SK-N-SH treated with all-trans-retinoic acid at 6 μM for 48 hours (cell line): ENCODE results near the gene HPS1.

Source experiments
- ATAC-seq: fragments of 200-7000 bp; cut with Tn5 transposase; 3 replicates; pipeline ENCODE4 v1.9.1; 2020; ENCODE audit warnings: mild to moderate bottlenecking, moderate library complexity
- ARNTL ChIP-seq: fragments of 450-650 bp; formaldehyde crosslinking; IDR thresholded peaks from 2 replicates; pipeline ENCODE4 v1.5.0; 2020; ENCODE audit warnings: low read depth, mild to moderate bottlenecking, moderate library complexity, borderline replicate concordance
- BACH2 ChIP-seq: fragments of 250-450 bp; sonication (Bioruptor Pico); IDR thresholded peaks from 2 replicates; pipeline ENCODE4 v1.9.0; 2021; ENCODE audit warnings: mild to moderate bottlenecking, borderline replicate concordance
- CSDC2 ChIP-seq: fragments of 250-450 bp; sonication (Bioruptor Pico); IDR thresholded peaks from 2 replicates; pipeline ENCODE4 v1.5.0; 2020; ENCODE audit warnings: mild to moderate bottlenecking, moderate library complexity
- CSRNP3 ChIP-seq: fragments of 250-450 bp; sonication (Bioruptor Pico); IDR thresholded peaks from 2 replicates; pipeline ENCODE4 v1.5.1; 2021; ENCODE audit warnings: mild to moderate bottlenecking, moderate library complexity
- ESRRG ChIP-seq: fragments of 250-450 bp; sonication (Bioruptor Pico); IDR thresholded peaks from 2 replicates; pipeline ENCODE4 v1.6.1; 2021; ENCODE audit warnings: mild to moderate bottlenecking
- GLIS3 ChIP-seq: fragments of 250-450 bp; sonication (Bioruptor Pico); IDR thresholded peaks from 2 replicates; pipeline ENCODE4 v1.5.0; 2020; ENCODE audit warnings: mild to moderate bottlenecking, moderate library complexity
- ISL1 ChIP-seq: fragments of 250-450 bp; sonication (Bioruptor Pico); IDR thresholded peaks from 2 replicates; pipeline ENCODE4 v2.1.2; 2022; ENCODE audit warnings: mild to moderate bottlenecking, moderate library complexity
- OSR1 ChIP-seq: fragments of 250-450 bp; sonication (Bioruptor Pico); IDR thresholded peaks from 2 replicates; pipeline ENCODE4 v1.8.0; 2022; ENCODE audit warnings: moderate library complexity, mild to moderate bottlenecking, inconsistent platforms
- POU6F1 ChIP-seq: fragments of 250-450 bp; sonication (Bioruptor Pico); IDR thresholded peaks from 2 replicates; pipeline ENCODE4 v1.8.0; 2021; ENCODE audit warnings: low read depth, mild to moderate bottlenecking, moderate library complexity, borderline replicate concordance
- PPARA ChIP-seq: fragments of 250-450 bp; sonication (Bioruptor Pico); IDR thresholded peaks from 2 replicates; pipeline ENCODE4 v1.5.0; 2020; ENCODE audit warnings: mild to moderate bottlenecking, borderline replicate concordance
- RARB ChIP-seq: fragments of 250-450 bp; sonication (Bioruptor Pico); IDR thresholded peaks from 2 replicates; pipeline ENCODE4 v1.8.0; 2021; ENCODE audit warnings: mild to moderate bottlenecking, moderate library complexity
- TCF4 ChIP-seq: fragments of 250-450 bp; sonication (Bioruptor Pico); IDR thresholded peaks from 2 replicates; pipeline ENCODE4 v1.8.0; 2021; ENCODE audit warnings: mild to moderate bottlenecking, moderate library complexity, borderline replicate concordance
- TOX ChIP-seq: fragments of 250-450 bp; sonication (Bioruptor Pico); IDR thresholded peaks from 2 replicates; pipeline ENCODE4 v1.8.0; 2021; ENCODE audit warnings: mild to moderate bottlenecking, moderate library complexity, borderline replicate concordance
- ZC3H10 ChIP-seq: fragments of 250-450 bp; sonication (Bioruptor Pico); IDR thresholded peaks from 2 replicates; pipeline ENCODE4 v1.5.1; 2021; ENCODE audit warnings: mild to moderate bottlenecking, moderate library complexity
- ZFP3 ChIP-seq: fragments of 250-450 bp; sonication (Bioruptor Pico); IDR thresholded peaks from 2 replicates; pipeline ENCODE4 v1.5.0; 2020; ENCODE audit warnings: mild to moderate bottlenecking, moderate library complexity
- ZFP30 ChIP-seq: fragments of 450-650 bp; formaldehyde crosslinking; IDR thresholded peaks from 2 replicates; pipeline ENCODE4 v1.5.0; 2022; ENCODE audit warnings: mild to moderate bottlenecking, moderate library complexity
- ZNF565 ChIP-seq: fragments of 450-650 bp; formaldehyde crosslinking; conservative IDR thresholded peaks from 2 replicates; pipeline ENCODE4 v1.5.0; 2020; ENCODE audit warnings: low read depth, mild to moderate bottlenecking, moderate library complexity
- ZNF70 ChIP-seq: fragments of 450-650 bp; formaldehyde crosslinking; IDR thresholded peaks from 2 replicates; pipeline ENCODE4 v1.5.0; 2020; ENCODE audit warnings: mild to moderate bottlenecking, moderate library complexity
- ZNF8 ChIP-seq: fragments of 450-650 bp; formaldehyde crosslinking; IDR thresholded peaks from 2 replicates; pipeline ENCODE4 v1.5.0; 2020; ENCODE audit warnings: mild to moderate bottlenecking, moderate library complexity
- TF ChIP-seq, protein P1 (sequence below): fragments of 250-450 bp; sonication (Bioruptor Pico); IDR thresholded peaks from 2 replicates; pipeline ENCODE4 v1.8.0; 2020; ENCODE audit warnings: mild to moderate bottlenecking, moderate library complexity, borderline replicate concordance
- TF ChIP-seq, protein P2 (sequence below): fragments of 250-450 bp; sonication (Bioruptor Pico); IDR thresholded peaks from 2 replicates; pipeline ENCODE4 v1.5.1; 2020; ENCODE audit warnings: low read depth, mild to moderate bottlenecking, moderate library complexity
- TF ChIP-seq, protein P3 (sequence below): fragments of 250-450 bp; sonication (Bioruptor Pico); IDR thresholded peaks from 2 replicates; pipeline ENCODE4 v1.5.0; 2020; ENCODE audit warnings: mild to moderate bottlenecking, moderate library complexity

Gene HPS1

DNA sequence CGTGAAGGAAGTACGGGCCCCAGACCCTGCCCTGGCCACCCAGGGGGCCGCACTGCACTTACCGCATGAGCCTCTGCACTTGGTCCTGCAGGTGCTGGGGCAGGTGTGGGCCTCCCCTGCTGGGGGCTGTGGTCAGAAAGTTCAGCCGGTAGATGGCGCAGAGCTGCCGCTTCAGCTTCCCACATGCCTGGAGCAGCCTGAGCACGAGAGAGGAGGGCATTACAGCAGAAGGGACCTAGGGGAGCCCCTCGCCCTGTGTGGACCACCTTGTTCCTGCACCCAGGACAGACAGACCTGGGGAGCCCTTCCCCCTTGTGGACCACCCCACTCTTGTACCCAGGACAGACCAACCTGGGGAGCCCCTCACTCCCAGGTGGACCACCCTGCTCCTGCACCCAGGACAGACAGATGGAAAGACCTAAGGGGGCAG lies 23.0 kb downstream of the HPS1 start:
- TF ChIP-seq ZFP3 (CRISPR knock-in tag) (no peak), ZC3H10 (no peak), TOX (CRISPR knock-in tag) (no peak), ESRRG (CRISPR knock-in tag) (no peak), ZNF565 (CRISPR knock-in tag) (no peak), ISL1 (CRISPR knock-in tag) (no peak), ZNF70 (CRISPR knock-in tag) (no peak), BACH2 (CRISPR knock-in tag) (no peak), ZFP30 (CRISPR knock-in tag) (no peak), ZNF8 (CRISPR knock-in tag) (no peak), TCF4 (no peak)
- TF ChIP-seq, protein P1, sequence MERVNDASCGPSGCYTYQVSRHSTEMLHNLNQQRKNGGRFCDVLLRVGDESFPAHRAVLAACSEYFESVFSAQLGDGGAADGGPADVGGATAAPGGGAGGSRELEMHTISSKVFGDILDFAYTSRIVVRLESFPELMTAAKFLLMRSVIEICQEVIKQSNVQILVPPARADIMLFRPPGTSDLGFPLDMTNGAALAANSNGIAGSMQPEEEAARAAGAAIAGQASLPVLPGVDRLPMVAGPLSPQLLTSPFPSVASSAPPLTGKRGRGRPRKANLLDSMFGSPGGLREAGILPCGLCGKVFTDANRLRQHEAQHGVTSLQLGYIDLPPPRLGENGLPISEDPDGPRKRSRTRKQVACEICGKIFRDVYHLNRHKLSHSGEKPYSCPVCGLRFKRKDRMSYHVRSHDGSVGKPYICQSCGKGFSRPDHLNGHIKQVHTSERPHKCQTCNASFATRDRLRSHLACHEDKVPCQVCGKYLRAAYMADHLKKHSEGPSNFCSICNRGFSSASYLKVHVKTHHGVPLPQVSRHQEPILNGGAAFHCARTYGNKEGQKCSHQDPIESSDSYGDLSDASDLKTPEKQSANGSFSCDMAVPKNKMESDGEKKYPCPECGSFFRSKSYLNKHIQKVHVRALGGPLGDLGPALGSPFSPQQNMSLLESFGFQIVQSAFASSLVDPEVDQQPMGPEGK, result no peak
- TF ChIP-seq, protein P2, sequence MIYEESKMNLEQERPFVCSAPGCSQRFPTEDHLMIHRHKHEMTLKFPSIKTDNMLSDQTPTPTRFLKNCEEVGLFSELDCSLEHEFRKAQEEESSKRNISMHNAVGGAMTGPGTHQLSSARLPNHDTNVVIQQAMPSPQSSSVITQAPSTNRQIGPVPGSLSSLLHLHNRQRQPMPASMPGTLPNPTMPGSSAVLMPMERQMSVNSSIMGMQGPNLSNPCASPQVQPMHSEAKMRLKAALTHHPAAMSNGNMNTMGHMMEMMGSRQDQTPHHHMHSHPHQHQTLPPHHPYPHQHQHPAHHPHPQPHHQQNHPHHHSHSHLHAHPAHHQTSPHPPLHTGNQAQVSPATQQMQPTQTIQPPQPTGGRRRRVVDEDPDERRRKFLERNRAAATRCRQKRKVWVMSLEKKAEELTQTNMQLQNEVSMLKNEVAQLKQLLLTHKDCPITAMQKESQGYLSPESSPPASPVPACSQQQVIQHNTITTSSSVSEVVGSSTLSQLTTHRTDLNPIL (CRISPR knock-in tag), result no peak
- TF ChIP-seq, protein P3, sequence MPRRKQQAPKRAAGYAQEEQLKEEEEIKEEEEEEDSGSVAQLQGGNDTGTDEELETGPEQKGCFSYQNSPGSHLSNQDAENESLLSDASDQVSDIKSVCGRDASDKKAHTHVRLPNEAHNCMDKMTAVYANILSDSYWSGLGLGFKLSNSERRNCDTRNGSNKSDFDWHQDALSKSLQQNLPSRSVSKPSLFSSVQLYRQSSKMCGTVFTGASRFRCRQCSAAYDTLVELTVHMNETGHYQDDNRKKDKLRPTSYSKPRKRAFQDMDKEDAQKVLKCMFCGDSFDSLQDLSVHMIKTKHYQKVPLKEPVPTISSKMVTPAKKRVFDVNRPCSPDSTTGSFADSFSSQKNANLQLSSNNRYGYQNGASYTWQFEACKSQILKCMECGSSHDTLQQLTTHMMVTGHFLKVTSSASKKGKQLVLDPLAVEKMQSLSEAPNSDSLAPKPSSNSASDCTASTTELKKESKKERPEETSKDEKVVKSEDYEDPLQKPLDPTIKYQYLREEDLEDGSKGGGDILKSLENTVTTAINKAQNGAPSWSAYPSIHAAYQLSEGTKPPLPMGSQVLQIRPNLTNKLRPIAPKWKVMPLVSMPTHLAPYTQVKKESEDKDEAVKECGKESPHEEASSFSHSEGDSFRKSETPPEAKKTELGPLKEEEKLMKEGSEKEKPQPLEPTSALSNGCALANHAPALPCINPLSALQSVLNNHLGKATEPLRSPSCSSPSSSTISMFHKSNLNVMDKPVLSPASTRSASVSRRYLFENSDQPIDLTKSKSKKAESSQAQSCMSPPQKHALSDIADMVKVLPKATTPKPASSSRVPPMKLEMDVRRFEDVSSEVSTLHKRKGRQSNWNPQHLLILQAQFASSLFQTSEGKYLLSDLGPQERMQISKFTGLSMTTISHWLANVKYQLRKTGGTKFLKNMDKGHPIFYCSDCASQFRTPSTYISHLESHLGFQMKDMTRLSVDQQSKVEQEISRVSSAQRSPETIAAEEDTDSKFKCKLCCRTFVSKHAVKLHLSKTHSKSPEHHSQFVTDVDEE, result no peak
- TF ChIP-seq, all 23 proteins: peak for 0
- ATAC-seq, result no peak

DNA sequence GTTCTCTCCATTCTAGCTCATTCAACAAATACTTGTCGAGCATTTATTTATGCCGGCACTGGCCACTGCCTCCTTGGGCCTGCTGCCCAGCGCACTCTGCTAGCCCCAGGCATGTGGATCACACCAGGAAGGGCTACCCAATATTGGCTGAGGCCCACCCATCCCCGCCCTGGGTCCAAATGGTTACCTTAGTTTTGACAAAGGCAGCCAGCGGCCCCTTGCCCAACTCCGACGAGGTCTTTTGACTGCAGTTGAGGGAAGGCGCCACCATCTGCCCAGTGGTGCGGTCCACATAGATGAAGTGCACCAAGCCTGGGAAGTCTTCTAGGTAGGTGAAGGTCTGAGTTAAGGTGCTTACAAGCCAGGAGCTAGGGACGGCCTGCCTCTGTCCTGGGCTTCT lies 24.6 kb downstream of the HPS1 start:
- TF ChIP-seq POU6F1 (CRISPR knock-in tag) (no peak), CSRNP3 (CRISPR knock-in tag) (no peak), ARNTL (CRISPR knock-in tag) (no peak), GLIS3 (CRISPR knock-in tag) (no peak), ZNF8 (CRISPR knock-in tag) (no peak), PPARA (CRISPR knock-in tag) (no peak), ESRRG (CRISPR knock-in tag) (no peak), ZFP30 (CRISPR knock-in tag) (no peak), TCF4 (no peak), OSR1 (no peak), CSDC2 (no peak), BACH2 (CRISPR knock-in tag) (no peak), ZNF565 (CRISPR knock-in tag) (no peak), RARB (no peak), ISL1 (CRISPR knock-in tag) (no peak)
- TF ChIP-seq, protein P2 (CRISPR knock-in tag), result no peak
- TF ChIP-seq, protein P3, result no peak
- no peak for ATAC-seq
